HG03280 (cell line): ENCODE data around the gene PIRT.

Source experiments
- ATAC-seq: cut with Tn5 transposase; IDR thresholded peaks from one replicate; pipeline ENCODE4 v1.9.1; 2021; ENCODE audit warnings: mild to moderate bottlenecking, moderate library complexity; ENCODE audit not compliant: unreplicated experiment

The PIRT gene

DNA sequence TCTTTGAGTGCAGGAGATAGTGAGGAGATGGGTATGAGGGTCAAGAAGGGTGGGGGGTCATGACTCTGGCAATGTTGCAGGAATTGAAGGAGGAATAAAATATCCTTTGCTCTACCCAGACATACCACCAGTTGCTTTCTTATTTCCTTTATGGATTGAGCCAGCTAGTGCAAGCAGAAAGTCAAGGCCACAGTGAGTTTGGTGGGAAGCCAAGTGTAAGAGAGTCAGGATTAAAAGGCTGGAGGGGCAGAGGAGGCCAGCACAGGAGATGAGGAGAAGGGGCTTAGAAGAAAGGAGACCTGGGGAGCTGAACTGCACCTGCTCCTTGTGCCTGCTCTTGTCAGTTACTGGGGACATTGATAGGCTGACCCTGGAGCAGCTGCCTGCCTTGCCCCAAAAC lies 16.1 kb downstream of the PIRT start:
- no peak for ATAC-seq

DNA sequence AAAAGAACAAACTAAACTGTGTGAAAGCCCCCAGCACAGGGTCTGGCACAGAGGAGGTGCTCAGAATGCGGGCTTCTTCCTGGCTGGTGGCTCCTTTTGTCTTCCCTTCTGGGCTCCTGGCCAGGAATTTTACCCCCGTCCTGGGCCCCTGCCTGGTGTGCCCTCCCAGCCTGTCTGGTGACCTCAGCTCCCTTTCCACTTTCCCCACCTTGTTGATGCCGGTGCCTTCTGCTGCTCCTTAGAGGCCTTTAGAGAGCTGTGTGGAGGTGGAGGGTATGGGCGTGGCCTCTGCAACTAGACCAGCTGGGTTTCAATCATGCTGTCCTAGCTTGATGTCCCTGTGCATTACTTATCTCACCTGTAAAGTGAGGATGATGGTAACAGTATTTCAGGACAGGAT lies 16.8 kb downstream of the PIRT start:
- no peak for ATAC-seq

DNA sequence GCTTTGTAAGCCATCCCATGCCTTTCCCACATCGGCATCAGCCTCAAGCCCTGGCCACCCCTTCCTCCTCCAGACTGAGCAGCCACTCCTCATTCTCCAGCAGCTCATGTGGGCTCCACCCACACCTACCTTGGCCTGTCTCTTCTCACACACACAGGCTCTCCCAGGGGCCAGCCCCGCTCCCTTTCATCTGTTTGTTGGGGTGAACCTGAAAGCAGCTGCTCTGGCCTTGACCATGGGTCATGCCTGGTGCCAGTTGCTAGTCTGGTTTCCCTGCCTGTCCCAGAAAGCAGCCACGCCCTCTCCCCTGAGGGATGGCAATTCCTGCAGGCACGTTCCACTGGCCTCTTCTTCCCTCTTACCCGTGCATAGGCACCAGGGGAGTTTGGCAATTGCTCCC lies 22.6 kb downstream of the PIRT start:
- no peak for ATAC-seq

DNA sequence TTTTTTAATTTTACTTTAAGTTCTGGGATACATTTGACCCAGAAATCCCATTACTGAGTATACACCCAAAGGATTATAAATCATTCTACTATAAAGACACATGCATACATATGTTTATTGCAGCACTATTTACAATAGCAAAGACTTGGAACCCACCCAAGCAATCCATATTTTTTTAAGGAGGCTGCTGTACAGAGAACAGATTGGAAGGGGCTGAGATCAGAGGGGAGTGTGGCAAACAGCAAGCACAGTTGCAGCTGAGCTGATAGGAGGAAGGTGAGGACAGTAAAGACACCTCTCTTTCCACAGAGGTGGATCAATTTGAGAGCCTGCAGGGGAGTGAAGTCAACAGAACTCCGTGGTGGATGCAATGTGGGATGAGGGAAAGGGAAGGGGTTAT lies 23.8 kb downstream of the PIRT start:
- ATAC-seq: no peak

DNA sequence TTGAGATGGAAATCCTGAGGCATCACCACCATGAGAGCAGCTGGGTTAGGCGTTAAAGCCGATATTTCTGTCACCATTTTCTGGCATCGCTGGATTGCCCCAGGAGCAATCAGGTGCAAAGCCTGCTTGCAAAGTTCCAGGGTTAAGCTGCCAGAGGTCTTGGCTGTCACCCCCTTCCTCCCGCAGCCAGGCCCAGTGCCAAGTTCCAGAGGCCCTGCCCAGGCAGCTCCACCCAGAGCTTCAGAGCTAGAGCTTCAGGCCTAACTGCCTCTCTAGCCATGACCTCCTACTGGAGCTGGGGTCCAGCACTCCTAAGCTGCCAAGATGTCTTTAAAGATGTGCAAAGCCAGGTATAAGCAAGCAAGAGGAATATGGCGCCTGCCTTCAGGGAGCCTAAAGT lies 25.2 kb downstream of the PIRT start:
- no peak for ATAC-seq

DNA sequence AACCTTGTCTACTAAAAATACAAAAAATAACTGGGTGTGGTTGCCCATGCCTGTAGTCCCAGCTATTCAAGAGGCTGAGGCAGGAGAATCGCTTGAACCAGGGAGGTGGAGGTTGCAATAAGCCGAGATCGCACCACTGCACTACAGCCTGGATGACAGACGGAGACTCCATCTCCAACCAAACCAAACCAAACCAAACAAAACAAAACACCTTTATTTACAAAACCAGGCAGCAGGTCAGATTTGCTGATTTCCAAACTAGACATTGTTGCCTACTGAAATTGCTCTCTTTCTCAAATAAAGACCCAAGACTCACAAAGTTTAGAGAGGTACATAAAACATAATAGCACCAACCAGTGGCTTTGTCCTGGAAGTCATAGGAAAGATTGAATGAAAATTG lies 28.3 kb downstream of the PIRT start:
- ATAC-seq: no peak

DNA sequence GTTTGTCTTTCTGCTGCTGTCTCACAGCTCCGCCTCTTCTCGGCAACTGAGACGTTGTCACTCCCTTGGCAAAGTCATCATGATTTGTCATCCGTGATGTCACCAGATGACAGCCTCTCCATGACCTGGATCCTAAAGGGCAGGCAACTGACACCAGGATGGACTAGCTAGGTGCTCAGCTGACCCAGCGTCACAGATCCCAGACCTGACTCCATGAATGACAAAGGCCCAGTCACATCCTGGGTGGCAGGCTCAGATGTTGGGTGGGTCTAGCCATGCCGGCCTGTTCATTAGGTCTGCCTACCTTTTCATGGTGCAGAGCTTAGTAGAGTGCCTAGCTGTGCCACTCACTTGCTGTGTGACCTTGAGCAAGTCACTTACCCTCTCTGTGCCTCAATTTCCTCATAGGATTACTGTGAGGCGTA lies 30.2 kb downstream of the PIRT start:
- ATAC-seq: no peak

DNA sequence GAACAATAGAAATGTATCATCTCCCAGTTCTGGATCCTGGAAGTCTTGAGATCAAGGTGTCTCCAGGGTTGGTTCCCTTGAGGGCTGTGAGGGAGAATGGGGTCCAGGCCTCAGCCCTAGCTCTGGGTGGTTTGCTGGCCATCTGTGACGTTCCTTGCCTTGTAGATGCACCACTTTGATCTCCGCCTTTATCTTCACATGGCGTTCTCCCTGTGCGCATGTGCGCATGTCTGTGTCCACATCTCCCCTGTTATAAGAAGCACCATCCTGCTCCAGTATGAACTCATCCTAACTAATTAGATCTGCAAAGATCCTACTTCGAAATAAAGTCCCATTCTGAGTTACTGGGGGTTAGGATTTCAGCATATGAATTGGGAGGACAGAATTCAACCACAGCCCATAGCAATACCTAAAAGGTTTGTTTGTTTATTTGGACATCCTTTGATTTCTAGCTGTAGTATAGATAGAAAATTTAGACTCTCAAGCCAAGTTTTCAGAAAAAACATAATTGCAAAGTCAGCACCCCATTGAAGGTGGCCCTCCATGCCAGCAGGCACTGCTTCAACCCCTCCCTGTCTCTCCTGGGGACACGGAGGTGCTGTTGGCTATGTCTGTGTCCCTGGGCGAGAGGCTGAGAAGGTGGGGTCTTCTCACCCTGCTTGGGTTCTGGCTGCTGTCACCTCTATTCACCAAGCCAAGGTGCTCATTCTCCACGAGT lies 31.2 kb downstream of the PIRT start:
- ATAC-seq: no peak

DNA sequence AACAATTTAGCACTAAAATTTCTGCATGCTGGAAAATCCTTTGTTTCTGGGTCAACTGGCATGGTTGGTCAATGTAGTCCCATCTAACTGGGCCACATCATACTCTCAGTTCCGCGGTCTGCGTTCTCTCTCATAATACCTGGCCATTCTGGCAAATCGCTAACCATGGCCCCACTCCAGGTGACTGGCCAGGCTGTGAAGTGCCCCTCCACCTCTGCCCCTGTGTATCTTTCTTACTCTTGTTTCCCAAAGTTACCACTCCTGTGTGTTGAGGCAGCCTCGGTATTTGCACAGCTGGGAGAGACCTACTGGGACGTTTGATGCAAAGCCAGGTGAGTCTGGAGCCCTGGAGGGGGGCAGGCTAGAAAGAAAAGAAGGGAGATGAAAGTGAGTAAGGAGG lies 32.0 kb downstream of the PIRT start:
- no peak for ATAC-seq

DNA sequence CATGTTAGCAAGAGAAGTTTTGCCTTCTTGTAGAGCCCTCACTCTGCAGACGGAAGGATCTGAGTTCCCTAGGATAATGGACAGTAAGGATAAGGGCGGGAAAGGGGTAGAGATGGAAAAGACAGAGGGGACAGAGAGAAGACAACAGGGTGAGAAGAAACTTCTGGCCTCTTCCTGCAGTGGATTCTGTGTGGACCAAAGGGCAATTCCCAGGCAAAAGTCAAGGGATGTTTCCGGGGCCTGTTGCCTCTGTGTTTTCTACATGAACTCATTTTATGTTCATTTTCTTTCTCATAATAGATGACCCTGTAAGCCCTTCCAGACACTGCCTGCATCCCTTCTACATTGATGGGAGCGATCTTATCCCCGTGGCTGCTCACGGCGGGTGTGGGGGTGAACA lies 33.3 kb downstream of the PIRT start:
- no peak for ATAC-seq

DNA sequence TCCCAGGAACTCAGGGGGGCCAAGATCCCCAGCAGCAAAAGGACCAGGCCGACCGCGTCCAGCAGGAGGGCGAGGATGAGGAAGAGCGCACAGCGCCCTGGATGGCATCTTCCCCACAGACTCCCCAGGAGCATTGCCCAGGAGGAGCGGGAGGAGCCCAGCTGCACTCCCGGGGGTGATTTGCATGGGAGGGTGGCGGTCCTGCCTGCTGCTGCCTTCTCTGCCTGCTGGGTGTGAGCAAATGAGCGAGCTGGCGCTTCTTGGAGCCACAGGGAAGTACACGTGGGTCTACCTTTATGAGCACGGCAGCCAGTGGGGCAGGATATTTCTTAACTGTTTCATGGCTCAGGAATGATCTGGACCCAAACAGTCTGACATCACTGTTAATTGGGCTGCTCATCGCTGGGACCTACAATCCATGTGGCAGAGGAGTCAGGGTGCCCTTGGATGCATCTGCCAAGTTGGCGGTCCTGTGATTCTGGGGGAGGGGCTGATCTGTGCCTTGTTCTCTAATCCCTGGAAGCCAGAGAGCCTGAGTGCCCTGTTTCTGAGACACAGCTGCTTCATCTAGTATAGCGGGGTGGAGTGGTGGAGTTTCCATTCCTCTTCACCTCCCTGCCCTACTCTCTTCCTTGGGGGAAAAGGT lies 33.9 kb downstream of the PIRT start, which contains the start of gene TMEM238L:
Gene TMEM238L, minus strand, starts transcription at position 270 of the 646 bp plus-strand sequence. Its CDS starts 136 bp downstream, at position 134.
- ATAC-seq: no peak

DNA sequence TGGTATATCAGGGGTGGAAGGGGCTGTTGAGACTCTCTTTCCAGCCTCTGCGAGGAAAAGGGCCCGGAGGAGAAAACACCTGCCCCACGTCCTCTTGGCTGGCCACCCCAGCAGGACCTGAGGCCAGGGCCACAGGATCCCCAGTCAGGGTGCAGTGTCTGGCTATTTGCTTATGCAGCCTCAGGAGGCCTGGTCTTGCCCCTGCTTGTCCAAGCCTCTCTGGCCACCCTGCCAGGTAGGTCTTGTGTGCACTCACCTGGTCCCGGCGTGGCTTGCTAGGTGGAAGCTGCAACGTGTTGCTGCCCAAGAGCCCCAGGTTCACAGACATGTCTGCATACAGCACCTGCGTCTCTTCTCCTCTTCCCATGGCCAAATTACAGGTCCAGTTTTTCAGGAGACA lies 34.5 kb downstream of the PIRT start:
- ATAC-seq: no peak

DNA sequence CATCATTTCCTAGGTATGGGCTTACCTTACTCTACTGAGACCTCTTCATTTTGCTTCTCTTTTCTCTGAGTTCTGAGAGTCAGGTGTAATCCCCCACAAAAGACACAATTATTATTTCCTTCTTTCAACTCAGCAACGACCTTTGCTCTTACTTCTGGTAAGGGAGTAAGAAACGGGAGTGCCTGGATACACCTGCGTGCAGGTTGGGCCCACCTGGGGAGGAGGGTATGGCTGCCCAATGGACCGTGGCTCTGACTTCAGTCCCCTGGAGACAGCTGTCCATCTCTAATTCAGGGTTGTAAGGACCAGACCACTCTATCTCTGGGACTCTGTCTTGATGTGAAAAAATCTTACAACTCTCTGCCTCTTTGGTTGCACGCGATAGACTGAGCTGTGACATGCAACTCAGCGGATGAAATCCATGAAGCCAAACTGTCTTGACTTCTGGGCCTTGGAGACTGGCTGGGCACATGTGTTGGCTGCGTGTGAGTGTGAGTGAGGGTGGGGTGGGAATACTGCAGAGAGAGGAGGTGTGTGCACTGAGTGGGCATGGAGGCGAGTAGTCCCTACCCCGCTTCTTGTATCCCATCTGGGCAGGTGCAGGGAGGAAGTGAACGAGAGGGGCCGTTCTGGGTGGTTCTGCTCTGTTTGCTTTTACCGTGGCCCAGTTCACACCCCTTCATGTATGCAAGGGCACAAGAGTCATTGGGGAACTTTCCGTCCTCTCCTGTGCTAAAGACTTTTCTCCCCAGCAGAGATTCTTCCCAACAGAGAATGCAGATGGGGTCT lies 35.2 kb downstream of the PIRT start:
- no peak for ATAC-seq

DNA sequence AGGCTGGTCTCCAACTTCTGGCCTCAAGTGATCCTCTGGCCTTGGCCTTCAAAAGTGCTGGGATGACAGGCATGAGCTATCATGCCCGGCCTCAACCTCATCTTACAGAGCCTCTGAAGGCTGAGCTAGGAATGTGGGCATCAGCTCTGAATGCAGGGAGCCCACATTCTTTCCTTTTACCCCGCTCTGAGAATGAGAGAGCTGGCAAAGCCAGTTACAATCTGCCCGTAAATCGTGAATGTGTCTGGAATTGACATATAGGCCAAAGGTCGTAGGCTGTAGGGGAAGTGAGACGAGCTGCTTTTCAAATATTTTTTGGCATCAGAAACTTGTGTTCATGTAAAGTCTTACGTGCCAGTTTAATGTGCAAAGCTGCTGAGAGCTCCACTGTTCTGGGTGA lies 38.5 kb downstream of the PIRT start:
- ATAC-seq: no peak

DNA sequence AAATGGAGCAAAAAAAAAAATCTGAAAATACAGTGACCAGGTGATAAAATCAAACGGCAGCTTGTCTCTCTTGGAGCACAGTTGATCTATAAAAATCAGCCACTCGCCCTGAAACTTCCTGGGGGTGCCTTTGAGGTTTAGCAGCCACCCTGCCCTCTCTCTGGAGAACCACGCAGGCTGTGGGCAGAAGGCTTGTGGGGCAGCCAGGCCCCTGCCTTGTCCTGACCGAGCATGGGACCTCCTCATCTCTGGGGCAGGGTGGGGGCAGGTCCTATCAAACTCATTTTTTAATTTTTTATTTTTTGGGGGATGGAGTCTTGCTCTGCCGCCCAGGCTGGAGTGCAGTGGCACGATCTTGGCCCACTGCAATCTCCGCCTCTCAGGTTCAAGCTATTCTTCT lies 39.0 kb downstream of the PIRT start:
- no peak for ATAC-seq

DNA sequence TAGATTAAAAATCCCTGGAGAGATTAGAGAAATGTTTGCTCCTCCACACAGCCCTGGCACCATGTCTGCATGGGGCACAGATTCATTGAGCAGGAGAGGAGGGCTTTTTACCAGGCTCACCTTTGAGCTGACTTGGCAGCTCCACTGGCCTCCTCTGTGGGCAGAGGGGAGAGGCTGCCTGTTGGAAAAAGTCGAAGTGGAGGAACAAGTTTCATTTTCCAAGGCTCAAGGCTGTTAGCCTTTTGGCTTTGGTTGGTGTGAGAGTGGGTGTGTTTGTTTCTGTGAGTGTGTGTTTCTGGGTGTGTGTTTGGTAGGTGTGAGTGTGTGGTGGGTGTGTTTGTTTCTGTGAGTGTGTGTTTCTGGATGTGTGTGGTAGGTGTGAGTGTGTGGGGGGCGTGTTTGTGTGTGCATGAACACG lies 39.5 kb downstream of the PIRT start:
- ATAC-seq: no peak

DNA sequence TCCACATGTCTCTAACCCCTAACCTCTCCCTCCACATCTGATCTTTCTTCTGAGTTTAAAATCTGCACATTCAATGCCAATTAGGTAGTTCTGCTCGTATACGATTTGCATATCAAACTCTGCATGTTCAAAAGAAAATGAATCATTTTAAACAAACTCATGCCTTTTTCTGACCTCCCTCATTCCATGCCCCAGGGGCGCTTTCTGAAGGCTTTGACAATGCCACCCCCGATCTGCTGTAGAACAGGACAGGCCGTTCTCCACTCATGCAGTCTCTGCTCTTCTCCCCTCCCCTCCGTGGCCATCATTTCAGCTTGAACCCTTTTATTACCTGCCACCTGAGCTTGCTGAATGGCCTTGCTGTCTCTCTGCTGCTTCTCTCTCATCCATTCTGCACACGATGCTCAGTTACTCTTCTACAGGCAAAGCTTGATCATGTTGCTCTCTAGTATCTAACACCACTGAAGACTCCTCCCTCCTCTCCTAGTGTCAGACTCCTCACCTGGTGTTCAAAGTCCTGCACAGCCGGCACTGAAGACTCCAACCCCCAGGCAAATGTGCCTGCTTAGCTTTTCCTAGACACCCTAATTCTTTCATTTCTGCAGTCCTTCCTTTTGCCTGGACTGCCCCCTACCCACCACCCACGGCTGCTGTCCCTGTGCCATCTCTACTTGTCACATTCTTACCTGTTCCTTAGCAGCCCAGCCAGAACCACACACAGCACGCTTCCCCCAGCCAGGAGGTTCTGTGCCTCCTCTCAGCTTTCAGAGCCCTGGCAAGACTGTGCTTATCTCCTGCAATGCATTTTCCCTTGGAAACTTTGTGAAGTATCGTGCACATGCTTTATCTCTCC lies 40.2 kb downstream of the PIRT start:
- no peak for ATAC-seq

DNA sequence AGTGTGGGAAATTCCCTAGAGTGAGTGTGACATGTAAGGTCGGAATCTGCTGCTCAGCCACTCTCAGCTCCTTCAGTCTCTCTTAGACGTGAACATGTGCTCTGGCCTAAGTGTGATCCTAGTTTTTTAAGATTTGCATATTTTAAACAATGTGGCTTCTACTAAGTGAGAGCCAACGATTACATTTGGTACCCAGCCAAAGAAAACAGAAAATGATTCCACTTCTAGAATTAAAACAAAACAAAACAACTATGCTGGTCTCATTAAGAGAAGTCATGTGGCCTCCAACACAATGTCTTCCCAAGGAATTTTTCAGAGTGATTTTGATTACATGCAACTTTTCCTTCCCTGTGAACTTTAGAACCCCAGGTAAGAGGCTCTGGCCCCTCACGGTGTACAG lies 44.1 kb downstream of the PIRT start:
- no peak for ATAC-seq

DNA sequence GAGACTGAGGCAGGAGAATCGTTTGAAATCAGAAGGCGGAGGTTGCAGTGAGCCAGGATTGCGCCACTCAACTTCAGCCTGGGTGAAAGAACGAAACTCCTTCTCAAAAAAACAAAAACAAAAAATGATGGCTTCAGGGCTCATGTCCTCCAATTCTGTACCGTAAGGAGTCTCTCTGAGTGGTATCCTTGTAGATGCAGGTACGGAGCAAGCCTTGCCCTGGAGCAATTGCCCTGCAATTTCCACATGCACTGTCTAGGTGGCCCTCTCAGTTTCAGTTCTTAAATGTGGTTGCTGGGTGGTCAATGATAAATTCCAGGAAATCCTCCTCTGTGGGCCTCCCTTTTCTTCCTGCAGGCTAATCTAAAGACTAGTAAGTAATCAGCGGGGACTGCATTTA lies 44.6 kb downstream of the PIRT start:
- ATAC-seq: no peak

DNA sequence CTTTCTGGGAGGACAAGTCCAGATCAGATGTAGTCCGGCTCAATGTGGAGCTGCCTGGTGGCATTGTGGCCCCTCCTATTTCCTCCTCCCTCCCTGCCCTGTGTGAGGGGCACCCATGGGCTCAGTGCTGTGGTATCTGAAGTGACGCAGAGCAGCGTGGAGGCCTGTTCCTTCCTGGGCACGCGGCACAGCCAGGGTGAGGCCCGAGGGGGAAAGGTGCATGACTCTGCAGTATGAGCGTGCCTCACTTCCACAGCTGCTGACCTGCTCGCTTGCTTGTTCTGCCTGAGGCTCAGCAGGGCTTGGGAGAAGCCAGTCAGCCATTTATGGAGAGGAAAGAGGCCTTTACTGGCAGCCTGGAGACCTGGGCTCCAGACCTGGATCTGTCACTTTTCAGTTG lies 45.7 kb downstream of the PIRT start:
- ATAC-seq: no peak
